TTC549 (cell line): Measurements from ENCODE around the gene RNF217.
"Not testable (repeated sequence)": the region's sequence is repeated elsewhere in the genome, so short reads cannot be mapped to it uniquely, and the experiment has no call there.

ENCODE experiments used
- FAIRE-seq: peaks from 2 replicates; lab custom pipeline; 2012; peaks lifted over from hg19 to GRCh38; lab: Jason Lieb, UNC

RNF217 gene, protein sequence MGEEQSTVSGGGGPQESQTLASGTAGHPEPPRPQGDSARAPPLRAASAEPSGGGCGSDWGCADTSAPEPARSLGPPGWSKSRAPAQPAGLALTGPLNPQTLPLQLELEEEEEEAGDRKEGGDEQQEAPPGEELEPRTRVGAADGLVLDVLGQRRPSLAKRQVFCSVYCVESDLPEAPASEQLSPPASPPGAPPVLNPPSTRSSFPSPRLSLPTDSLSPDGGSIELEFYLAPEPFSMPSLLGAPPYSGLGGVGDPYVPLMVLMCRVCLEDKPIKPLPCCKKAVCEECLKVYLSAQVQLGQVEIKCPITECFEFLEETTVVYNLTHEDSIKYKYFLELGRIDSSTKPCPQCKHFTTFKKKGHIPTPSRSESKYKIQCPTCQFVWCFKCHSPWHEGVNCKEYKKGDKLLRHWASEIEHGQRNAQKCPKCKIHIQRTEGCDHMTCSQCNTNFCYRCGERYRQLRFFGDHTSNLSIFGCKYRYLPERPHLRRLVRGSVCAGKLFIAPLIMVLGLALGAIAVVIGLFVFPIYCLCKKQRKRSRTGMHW

DNA sequence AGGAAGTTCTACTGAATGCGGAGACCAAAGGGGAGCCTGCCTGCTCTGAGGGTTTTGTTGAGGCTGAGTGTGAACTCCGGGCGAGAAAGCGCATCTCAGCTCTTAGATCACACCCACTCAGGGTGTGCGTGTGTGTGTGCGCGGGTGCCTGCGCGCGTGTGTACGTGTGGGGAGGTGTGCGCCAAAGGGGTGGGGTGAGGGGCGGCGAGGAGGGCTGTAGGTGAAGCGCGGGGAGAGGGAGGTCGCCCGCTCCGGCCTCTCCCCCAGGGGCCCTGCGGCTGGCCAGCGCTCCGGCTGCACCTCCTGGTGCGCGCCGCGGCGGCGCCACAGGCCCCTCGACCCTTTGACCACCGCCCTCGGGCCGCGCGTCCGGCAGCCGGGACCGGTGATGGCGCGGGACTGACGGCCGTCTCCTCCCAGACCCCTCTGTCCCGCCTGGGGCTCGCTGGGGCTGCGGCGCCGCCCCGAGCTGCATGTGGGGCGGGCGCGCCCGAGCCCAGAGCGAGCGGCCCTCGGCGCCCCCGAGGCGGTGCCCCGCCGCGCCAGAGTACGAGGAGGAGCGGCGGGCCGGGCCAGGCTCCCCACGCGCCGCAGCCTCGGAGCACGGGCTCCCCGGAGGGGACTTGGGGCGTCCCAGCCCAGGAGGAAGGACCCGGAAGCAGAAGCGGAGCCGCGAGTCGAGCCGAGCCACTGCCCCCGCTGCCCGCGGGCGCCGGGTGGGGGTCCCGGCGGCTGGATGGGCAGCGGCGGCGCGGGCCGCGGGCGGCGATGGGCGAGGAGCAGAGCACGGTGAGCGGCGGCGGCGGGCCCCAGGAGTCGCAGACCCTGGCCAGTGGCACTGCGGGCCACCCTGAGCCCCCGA lies at the start of gene RNF217:
TSS of gene RNF217 (plus strand) at position 661 of the 862 bp plus-strand sequence. CDS start at position 769, 108 bp downstream.
- FAIRE-seq: no peak

DNA sequence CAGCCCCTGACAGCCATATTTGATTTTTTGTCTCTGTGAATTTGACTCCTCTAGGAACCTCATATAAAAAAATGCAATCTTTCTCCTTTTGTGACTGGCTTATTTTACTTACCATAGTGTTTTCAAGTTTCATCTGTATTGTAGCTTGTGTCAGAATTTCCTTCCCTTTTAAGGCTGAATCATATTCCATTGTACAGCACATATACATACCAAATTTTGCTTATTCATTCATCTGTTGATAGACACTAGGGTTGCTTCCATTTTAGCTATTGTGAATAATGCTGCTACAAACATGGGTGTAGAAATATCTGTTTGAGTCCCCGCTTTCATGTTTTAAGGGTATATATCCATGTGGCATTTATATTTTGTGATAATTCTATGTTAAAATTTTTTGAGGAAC lies 49.2 kb upstream of the RNF217 start:
- FAIRE-seq: no peak

DNA sequence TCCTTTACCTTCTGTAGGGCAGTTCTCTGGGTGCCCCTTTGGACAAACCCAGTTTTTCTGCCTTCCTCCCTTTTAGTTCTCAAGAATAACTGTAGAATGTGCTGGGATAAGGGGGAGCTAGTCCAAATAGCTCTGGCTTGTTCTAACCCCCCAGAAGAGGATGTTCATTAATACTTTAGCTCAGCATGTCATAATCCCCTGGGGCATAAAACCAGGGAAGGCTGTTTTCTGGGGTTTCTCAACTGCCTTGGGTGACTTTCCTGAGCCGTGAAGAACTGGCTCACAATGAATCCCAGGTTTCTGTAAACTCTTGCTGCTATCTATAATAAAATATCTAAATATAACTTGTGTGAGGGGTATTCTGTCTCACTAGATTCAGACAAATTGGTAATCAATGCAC lies 44.5 kb upstream of the RNF217 start:
- FAIRE-seq: no peak

DNA sequence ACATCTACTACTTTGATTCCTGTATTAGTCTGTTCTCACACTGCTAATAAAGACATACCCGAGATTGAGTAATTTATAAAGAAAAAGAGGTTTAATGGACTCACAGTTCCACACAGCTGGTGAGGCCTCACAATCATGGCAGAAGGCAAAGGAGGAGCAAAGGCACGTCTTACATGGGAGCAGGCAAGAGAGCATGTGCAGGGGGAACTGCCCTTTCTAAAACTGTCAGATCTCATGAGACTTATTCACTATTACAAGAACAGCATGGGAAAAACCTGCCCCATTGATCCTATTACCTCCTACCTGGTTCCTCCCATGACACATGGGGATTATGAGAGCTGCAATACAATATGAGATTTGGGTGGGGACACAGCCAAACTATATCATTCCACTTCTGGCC lies 42.5 kb upstream of the RNF217 start:
- not testable (repeated sequence) for FAIRE-seq

DNA sequence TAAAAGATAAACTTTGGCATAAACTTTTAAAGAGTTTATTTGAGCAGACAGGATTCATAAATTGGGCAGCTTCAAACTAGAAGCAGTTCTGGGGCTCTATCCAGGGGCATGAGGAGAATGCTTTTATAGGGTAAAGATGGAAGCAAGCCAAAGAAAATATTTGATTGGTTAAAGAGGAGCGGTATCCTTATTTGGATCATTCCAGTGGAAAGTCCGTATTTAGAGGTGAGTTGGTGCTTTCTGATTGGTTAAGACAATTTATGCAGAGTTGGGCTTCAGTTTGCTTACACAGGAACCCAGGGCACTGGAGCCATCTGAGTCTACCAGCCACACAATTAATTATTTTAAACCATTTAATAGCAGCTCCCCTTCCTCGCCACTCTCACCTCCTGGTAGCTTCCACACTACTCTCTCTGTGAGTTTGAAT lies 37.9 kb upstream of the RNF217 start:
- no peak for FAIRE-seq

DNA sequence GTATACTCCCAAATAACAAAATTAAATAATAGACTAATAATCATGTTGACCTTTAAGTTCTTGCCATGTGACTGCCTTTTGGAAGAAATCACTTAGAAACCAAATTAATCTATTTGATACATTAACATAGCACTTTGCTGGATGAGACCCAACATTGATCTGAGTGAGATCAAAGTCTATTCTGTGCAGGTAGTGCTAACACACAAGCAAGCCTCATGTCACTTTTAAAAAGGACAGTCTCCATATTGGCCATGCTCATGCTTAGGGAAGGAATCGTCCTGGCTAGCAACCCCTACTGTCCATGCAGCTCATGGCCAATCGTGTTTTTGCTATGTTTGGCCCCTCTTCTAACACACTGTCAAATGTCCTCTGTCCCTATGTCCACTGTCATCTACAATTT lies 35.8 kb upstream of the RNF217 start:
- no peak for FAIRE-seq

DNA sequence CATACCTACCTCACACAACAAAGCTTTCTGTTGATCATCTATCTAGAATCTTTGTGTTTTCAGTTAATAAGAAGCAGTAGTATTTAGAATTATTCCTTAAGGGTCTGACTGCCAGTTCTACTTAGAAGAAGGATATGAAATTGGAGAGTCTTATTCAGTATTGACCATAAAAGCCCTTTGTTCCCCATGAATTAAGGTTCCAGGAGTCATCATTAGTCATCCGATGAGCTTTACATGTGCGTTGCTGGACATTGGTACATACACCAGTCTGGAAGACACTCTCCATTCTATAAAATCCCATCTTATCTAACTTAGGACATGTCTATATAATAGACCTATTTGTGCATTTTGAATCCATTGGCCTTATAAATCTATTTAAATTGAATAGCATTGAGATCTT lies 34.4 kb upstream of the RNF217 start:
- no peak for FAIRE-seq

DNA sequence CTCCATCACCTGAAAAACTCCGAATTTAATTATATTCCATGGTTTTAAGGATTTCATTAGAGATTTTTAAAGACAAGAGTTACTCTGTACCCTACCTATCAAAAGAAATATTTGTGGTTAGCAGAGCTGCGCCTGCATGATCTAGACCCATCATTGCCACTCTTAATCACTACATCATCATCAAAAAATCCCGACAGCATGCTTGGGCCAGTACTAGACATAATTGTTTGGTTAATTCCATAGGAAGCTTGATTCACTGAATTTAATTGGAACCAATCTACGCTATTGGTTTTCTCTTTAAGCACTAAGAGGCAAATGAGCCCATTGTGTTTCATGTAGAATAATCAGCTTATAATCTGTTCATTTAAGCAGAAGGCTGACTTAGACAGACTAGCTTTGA lies 33.4 kb upstream of the RNF217 start:
- FAIRE-seq: no peak

DNA sequence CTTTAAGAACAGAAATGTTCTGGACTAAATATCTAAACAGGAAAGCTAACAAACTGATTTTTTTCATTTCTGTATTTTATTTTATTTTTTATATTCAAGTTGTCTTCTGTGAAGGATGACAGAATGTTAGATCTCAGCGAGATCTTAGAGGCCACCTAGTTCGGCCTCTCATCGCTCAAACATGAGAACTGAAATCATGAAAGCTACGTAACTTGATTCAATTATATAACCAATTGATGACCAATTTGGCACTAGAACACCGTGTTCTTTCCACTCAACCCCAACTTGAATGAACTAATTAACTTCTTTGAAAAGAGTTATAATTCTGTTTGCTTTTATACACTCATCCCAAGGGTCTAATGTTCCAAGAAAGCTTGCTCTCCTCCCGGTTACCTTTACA lies 24.6 kb upstream of the RNF217 start:
- FAIRE-seq: no peak

DNA sequence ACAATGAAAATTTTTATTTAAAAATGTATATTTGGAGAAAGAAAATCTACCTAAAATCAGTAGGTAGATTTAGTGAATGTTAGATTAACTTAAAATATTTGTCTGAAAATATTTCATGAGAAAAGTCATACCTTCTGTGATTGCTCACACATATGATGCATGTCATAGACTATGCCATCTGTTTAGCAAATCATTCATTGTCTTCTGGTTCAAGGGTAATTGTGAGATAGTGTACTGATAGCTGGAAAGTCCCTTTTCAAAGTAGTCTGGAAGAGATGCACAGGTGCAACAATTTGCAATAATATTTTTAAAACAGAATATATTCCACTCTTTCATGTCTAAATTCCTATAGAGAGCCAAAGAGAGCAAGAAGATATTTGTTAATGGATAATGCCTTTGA lies 21.0 kb upstream of the RNF217 start:
- FAIRE-seq: no peak

DNA sequence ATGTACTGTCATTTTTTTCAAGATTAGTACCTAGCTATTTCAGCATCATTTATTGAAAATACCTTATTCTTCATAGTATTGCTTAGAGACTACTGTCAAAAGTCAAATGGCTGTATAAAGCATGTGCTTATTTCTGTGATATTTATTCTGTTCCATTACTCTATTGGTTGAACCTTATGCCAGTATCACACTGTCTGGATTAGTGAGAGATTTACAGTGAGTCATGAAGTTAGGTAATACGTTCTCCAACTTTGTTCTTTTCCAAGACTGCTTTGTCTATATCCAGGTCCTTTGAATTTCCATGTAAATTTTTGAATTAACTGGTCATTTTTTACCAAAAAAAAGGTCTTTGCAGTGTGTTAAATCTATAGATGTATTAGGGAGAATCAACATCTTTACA lies 18.6 kb upstream of the RNF217 start:
- no peak for FAIRE-seq

DNA sequence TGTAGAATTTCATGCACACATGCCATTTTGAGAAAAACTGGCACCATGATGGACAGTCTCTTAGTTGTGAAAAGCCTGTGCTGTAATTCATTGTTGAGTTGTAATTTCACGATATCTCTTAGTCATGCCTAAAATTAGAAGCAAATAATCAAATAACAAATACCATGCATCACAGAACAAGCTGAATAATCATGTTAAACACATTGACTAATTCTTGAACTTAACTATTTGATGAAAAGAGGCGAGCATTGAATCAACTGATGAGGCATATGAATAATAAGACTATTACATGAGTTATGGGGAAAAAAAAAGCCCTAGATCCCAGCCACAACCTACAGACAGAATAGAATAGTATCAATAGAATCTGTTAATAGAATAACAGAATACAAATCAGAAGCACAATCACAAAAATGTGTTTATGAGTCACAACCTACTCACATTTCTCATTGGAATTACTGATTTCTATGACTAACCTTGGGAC lies 14.2 kb upstream of the RNF217 start:
- no peak for FAIRE-seq

DNA sequence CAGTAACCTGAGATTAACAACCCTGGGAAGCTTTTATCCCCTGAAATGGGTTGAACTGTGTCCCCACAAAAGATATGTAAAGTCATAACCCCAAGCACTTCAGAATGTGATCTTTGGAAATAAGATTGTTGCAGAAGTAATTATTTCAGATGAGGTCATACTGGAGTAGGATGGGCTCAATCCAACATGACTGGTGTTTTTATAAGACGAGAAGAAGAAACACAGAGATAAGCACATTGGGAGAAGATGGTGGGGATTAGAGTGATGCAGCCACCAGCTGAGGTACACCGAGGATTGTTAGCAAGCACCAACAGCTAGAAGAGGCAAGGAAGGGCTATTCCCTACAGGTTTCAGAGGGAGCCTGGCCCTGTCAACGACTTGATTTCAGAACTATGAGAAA lies 12.5 kb upstream of the RNF217 start:
- FAIRE-seq: no peak

DNA sequence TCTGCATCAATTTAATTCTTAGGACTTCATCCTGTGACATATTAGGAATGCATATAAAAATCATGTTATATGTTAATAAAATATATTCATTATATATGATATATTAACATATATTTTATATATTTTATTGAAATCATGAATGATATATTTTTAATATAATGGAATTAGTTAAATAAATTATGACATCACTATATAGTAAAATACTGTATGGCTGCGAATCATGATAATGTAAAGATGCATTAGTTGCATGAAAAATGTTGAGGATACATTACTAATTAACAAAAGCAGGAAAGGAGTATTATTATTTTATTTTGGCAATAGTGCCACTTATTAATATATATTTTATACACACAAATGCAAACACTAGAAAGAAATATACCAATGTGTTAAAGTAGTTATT lies 8.4 kb upstream of the RNF217 start:
- FAIRE-seq: peak; percentile 86

DNA sequence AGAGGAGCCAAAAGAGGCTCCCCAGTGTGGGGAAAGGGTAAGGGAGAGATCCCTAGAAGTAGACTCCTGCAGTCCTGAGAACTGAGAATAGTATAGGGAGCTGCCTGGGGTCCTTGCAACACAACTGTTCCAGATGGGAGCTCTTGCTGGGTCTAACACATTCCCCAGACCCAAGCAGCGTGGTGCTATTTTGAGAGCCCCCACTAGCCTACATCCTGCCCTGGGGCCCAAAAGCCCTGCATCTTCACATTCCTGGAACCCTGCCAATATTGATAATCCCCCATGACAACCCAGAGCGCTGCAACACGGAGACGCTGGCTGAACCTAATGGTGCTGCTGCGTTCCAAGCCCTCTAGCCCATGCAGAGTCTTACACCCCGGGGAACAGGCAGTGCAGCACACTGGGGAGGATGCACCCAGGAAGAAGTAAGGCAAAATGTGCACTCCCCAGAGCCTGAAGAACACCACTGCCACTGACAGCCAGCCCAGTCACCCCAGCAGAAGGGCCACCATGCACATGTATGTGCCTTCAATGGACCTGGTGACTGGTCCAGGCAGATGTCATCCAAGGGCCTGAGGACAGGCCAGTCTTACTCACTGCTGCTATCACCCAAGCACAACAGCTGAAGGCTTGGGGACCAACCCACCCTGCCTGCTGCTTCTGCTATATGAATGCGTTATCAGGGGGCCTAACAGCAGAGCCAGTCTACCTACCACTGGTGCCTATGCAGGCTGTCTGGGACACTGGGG lies 7.0 kb upstream of the RNF217 start:
- FAIRE-seq: no peak

DNA sequence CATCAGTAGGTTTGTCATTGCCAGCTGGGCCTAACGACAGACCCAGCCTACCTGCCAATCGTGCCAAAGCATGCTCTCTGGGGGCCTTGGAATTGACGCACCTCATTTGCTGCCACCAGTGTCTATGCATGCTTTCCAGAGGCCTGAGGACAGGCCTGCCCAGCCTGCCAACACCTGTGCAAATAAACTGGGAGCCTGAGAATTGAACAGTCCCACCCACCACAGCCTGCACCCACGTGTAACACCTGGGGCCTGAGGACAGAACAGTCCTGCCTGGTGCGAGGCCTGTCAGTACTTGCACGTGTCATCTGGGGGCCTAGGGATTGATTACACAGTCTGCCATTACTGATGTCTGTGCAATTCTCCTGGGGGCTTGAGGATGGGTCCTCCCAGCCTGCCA lies 6.2 kb upstream of the RNF217 start:
- no peak for FAIRE-seq

DNA sequence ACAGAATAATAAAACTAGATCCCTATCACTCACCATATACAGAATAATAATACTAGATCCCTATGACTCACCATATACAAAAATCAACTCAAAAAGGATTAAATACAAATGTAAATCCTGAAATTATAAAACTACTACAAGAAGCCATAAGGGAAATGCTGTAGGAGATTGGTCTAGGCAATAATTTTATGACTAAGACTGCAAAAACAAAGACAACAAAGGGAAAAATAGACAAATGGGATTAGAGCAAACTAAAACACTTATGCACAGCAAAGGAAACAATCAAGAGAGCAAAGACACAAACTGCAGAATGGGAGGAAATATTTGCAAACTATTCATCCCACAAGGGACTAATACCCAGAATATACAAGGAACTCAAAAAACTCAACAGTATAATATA lies 4.1 kb upstream of the RNF217 start:
- no peak for FAIRE-seq

DNA sequence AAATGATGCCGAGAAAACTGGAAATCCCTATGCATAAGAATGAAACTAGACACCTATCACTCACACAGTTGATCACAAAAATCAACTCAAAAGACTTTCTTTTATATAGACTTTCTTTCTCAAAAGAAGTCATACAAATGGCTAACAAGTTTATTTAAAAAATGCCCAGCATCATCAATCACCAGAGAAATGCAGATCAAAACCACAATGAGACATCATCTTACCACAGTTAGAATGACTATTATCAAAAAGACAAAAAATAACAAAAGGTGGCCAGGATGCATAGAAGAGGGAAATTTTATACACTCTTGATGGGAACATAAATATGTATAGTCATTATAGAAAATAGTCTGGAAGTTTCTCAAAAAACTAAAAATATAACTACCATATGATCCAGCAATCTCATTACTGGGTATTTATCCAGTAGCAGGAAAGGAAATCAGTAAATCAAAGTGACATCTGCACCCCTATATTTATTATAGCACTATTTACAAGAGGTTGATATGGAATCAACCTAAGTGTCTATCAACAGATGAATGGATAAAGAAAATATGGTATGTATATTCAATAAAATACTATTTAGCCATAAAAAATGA lies 3.4 kb upstream of the RNF217 start:
- no peak for FAIRE-seq

DNA sequence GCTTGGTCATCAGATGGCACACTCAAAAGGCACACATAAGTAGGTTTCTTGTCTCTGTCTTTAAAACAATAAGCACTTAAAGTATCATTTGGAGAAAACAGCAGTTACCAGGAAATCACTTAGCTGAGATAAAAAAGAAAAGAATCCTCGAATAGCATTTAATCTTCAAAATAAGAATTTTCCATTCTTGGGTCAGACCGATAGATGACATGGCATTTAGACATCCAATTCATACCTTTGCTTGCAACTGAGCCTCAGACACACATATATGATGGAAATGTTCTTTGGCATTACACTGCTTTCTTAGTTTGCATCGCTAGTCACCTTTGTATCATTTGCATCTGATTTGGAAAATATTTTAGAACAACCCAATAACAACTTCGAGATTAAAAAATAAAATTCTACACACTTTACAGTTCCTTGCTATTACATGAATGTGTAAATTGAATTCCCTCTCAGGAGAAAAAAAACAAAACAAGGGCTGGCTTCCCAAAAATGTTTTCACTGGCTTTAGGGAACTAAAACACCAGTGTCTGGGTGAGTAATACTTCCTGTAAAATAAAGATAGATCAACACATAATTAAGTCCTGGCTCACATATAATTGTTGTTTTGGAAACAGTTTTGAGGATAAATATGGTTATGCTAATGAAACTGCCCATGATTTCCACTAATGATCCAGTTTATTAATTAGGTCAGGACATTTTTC lies 1.3 kb upstream of the RNF217 start:
- FAIRE-seq: no peak

DNA sequence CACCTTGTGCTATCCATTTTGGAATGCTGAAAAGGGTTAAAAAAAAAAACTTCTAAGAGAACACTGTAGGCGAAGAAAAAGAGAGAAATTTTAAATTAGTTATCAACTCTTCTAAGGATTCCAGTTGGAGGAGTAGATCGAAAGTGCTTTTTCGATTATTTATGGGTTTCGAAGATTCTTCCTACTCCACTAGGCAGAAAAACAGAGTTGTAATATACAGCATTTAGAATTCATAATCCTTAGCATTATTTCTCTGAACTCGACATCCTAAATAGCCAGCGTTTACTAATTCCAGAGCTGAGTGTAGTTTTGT lies 817 bp upstream of the RNF217 start:
- no peak for FAIRE-seq

DNA sequence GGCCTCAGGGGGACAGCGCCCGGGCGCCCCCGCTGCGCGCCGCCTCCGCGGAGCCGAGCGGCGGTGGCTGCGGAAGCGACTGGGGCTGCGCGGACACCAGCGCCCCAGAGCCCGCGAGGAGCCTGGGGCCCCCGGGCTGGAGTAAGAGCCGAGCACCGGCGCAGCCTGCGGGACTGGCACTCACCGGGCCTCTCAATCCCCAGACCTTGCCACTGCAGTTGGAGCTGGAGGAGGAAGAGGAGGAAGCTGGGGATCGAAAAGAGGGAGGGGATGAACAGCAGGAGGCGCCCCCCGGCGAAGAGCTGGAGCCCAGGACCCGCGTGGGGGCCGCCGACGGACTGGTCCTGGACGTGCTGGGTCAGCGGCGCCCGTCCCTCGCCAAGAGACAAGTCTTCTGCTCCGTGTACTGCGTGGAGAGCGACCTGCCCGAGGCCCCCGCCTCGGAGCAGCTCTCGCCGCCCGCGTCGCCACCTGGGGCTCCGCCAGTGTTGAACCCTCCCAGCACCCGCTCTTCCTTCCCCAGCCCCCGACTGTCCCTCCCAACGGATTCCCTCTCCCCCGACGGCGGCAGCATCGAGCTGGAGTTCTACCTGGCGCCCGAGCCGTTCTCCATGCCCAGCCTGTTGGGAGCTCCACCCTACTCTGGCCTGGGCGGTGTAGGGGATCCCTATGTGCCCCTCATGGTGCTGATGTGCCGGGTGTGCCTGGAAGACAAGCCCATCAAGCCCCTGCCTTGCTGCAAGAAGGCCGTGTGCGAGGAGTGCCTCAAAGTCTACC lies 590 bp downstream of the RNF217 start:
- no peak for FAIRE-seq
